ENCODE results near the gene GRM7. TPM values are rescaled to one million over a fixed set of nuclear protein-coding genes. Genes with fewer than 3 reads are reported as not detected.

Gene GRM7
- total RNA-seq, 1 experiment from 2014 or later = 0.28 TPM

- TF ChIP-seq, protein P1, sequence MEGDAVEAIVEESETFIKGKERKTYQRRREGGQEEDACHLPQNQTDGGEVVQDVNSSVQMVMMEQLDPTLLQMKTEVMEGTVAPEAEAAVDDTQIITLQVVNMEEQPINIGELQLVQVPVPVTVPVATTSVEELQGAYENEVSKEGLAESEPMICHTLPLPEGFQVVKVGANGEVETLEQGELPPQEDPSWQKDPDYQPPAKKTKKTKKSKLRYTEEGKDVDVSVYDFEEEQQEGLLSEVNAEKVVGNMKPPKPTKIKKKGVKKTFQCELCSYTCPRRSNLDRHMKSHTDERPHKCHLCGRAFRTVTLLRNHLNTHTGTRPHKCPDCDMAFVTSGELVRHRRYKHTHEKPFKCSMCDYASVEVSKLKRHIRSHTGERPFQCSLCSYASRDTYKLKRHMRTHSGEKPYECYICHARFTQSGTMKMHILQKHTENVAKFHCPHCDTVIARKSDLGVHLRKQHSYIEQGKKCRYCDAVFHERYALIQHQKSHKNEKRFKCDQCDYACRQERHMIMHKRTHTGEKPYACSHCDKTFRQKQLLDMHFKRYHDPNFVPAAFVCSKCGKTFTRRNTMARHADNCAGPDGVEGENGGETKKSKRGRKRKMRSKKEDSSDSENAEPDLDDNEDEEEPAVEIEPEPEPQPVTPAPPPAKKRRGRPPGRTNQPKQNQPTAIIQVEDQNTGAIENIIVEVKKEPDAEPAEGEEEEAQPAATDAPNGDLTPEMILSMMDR (conservative IDR thresholded peaks at IDR 0.05) = no peak
- no peak overlapping the region for H2BK5ac ChIP-seq (ENCODE audit: insufficient read length, low read length)
- H2BK15ac ChIP-seq (ENCODE audit: low read depth, low read length) = no peak overlapping the region
- no peak overlapping the region for H3K18ac ChIP-seq (ENCODE audit: insufficient read length, low read depth, low read length)
- no peak overlapping the region for H4K91ac ChIP-seq (ENCODE audit: insufficient read length, low read depth, low read length)
- no peaks in the 10 kb centered on the region for H3K36me3 Mint-ChIP-seq (ENCODE audit: insufficient read depth in 1 of 3, low read depth in 3 of 3)
- no peak overlapping the region for H3K4me2 ChIP-seq (ENCODE audit: insufficient read depth, insufficient read length, low read length)
- no peak overlapping the region for H3K27ac ChIP-seq (ENCODE audit: insufficient read length, low read depth, low read length)
- no peaks in the 10 kb centered on the region for H3K9me3 Mint-ChIP-seq
- no peak overlapping the region for H3K27ac Mint-ChIP-seq
- H2AK5ac ChIP-seq (ENCODE audit: insufficient read length, low read length) = no peak overlapping the region
- no peak overlapping the region for H4K8ac ChIP-seq (replicated peaks; ENCODE audit: insufficient read length, low read depth, low read length)
- H3K27me3 ChIP-seq (ENCODE audit: insufficient read depth, low read length) = no peaks in the 10 kb centered on the region
- H3K9me3 ChIP-seq (ENCODE audit: control insufficient read depth, low read depth, low read length) = no peaks in the 10 kb centered on the region
- DNase-seq = no peak
- H3T11ph ChIP-seq (ENCODE audit: low read length) = no peak overlapping the region
- no peak overlapping the region for H3K56ac ChIP-seq (ENCODE audit: insufficient read length, low read depth, low read length)
- no peaks in the 10 kb centered on the region for H3K79me2 ChIP-seq (ENCODE audit: insufficient read depth, low read length)
- H3K4ac ChIP-seq (ENCODE audit: low read depth, low read length) = no peak overlapping the region
- no peaks in the 10 kb centered on the region for H3K27me3 Mint-ChIP-seq (ENCODE audit: low read depth)
- H2BK120ac ChIP-seq (ENCODE audit: low read depth, low read length, poor library complexity, severe bottlenecking) = no peak overlapping the region
- H3K79me1 ChIP-seq (ENCODE audit: insufficient read depth, low read depth, low read length, poor library complexity, severe bottlenecking) = no peaks in the 10 kb centered on the region
- no peak overlapping the region for H2BK20ac ChIP-seq (ENCODE audit: low read depth, low read length, poor library complexity, severe bottlenecking)
- WGBS (ENCODE audit: extremely low coverage, insufficient read length, low lambda C conversion rate) = 100% methylated on average over 1 of the region's 5 CpGs
- H3K9ac ChIP-seq (ENCODE audit: extremely low read depth, insufficient read length, low read length) = no peak overlapping the region
- no peak overlapping the region for H4K5ac ChIP-seq (ENCODE audit: insufficient read length, low read depth, low read length)
- H3K23ac ChIP-seq (ENCODE audit: insufficient read length, low read depth, low read length) = no peak overlapping the region
- no peak overlapping the region for H2BK12ac ChIP-seq (ENCODE audit: insufficient read length, low read depth, low read length)
- H3K23me2 ChIP-seq (ENCODE audit: insufficient read length, low read depth, low read length, poor library complexity, severe bottlenecking) = no peaks in the 10 kb centered on the region
- H3K14ac ChIP-seq (ENCODE audit: insufficient read depth, low read length) = no peak overlapping the region
- no peaks in the 10 kb centered on the region for H4K20me1 ChIP-seq (ENCODE audit: control insufficient read depth, insufficient read depth, insufficient read length)
- no peak overlapping the region for H3K4me3 Mint-ChIP-seq
- H2AFZ ChIP-seq (ENCODE audit: low read length) = no peak overlapping the region
- H3K4me1 ChIP-seq (ENCODE audit: insufficient read depth, low read length) = no peaks in the 10 kb centered on the region
- no peaks in the 10 kb centered on the region for H3K4me1 Mint-ChIP-seq
Measured at GRCh38 chr3:7249493-7250076, 388.7 kb downstream of the GRM7 start.
